H9 (cell line): ENCODE data around the gene LPCAT3. TPM values are rescaled to one million over a fixed set of nuclear protein-coding genes. Genes with fewer than 3 reads are reported as not detected.

Source experiments
- DNase-seq: peaks from one replicate; pipeline ENCODE4 v3.0.0-alpha.2; 2017
- H2AFZ ChIP-seq: one replicate; pipeline ENCODE4 v1.6.1; 2013; ENCODE audit warnings: mild to moderate bottlenecking, low read length, control low read depth, moderate library complexity
- H2AK5ac ChIP-seq: 2 replicates; pipeline ENCODE4 v1.6.1; 2013; ENCODE audit warnings: low read length, control low read depth, mixed read lengths; ENCODE audit not compliant: insufficient read length
- H2BK120ac ChIP-seq: one replicate; pipeline ENCODE4 v1.6.1; 2013; ENCODE audit warnings: low read depth, mild to moderate bottlenecking, low read length, control low read depth, inconsistent platforms; ENCODE audit not compliant: poor library complexity, severe bottlenecking
- H2BK12ac ChIP-seq: 2 replicates; pipeline ENCODE4 v1.6.1; 2013; ENCODE audit warnings: low read length, control low read depth, mixed read lengths, low read depth; ENCODE audit not compliant: insufficient read length
- H2BK15ac ChIP-seq: 2 replicates; pipeline ENCODE4 v1.6.1; 2013; ENCODE audit warnings: low read depth, low read length, control low read depth
- H2BK20ac ChIP-seq: one replicate; pipeline ENCODE4 v1.6.1; 2013; ENCODE audit warnings: low read depth, mild to moderate bottlenecking, low read length, control low read depth, inconsistent platforms; ENCODE audit not compliant: poor library complexity, severe bottlenecking
- H2BK5ac ChIP-seq: 2 replicates; pipeline ENCODE4 v1.6.1; 2013; ENCODE audit warnings: low read length, control low read depth, mixed read lengths; ENCODE audit not compliant: insufficient read length
- H3K14ac ChIP-seq: 2 replicates; pipeline ENCODE4 v1.6.1; 2013; ENCODE audit warnings: low read length, control low read depth; ENCODE audit not compliant: insufficient read depth
- H3K18ac ChIP-seq: 2 replicates; pipeline ENCODE4 v1.6.1; 2013; ENCODE audit warnings: low read depth, mild to moderate bottlenecking, mixed read lengths, low read length, control low read depth; ENCODE audit not compliant: insufficient read length
- H3K23ac ChIP-seq: 2 replicates; pipeline ENCODE4 v1.6.1; 2013; ENCODE audit warnings: low read length, control low read depth, mixed read lengths, low read depth; ENCODE audit not compliant: insufficient read length
- H3K23me2 ChIP-seq: 2 replicates; pipeline ENCODE4 v1.6.1; 2013; ENCODE audit warnings: low read depth, mild to moderate bottlenecking, mixed read lengths, low read length, control low read depth; ENCODE audit not compliant: insufficient read length, poor library complexity, severe bottlenecking
- H3K27ac ChIP-seq: 2 replicates; pipeline ENCODE4 v1.5.1; 2013; ENCODE audit warnings: low read length, control low read depth, mixed read lengths, low read depth; ENCODE audit not compliant: insufficient read length
- H3K27me3 ChIP-seq: 2 replicates; pipeline ENCODE4 v1.6.1; 2013; ENCODE audit warnings: low read length, control low read depth, inconsistent platforms; ENCODE audit not compliant: insufficient read depth
- H3K4ac ChIP-seq: 2 replicates; pipeline ENCODE4 v1.6.1; 2013; ENCODE audit warnings: low read depth, mild to moderate bottlenecking, control low read depth, inconsistent platforms, low read length, moderate library complexity
- H3K4me1 ChIP-seq: 2 replicates; pipeline ENCODE4 v1.6.1; 2013; ENCODE audit warnings: low read length, control low read depth, inconsistent platforms; ENCODE audit not compliant: insufficient read depth
- H3K4me2 ChIP-seq: 2 replicates; pipeline ENCODE4 v1.6.1; 2013; ENCODE audit warnings: low read length, control low read depth, mixed read lengths; ENCODE audit not compliant: insufficient read length, insufficient read depth
- H3K56ac ChIP-seq: 2 replicates; pipeline ENCODE4 v1.6.1; 2013; ENCODE audit warnings: low read depth, mild to moderate bottlenecking, mixed read lengths, low read length, control low read depth; ENCODE audit not compliant: insufficient read length
- H3K79me1 ChIP-seq: 2 replicates; pipeline ENCODE4 v1.6.1; 2013; ENCODE audit warnings: low read depth, mild to moderate bottlenecking, moderate library complexity, low read length, control low read depth, inconsistent platforms; ENCODE audit not compliant: insufficient read depth, poor library complexity, severe bottlenecking
- H3K79me2 ChIP-seq: 2 replicates; pipeline ENCODE4 v1.6.1; 2013; ENCODE audit warnings: low read length, control low read depth, inconsistent platforms; ENCODE audit not compliant: insufficient read depth
- H3K9ac ChIP-seq: 2 replicates; pipeline ENCODE4 v1.6.1; 2013; ENCODE audit warnings: low read length, control low read depth, mixed read lengths; ENCODE audit not compliant: insufficient read length; ENCODE audit errors: extremely low read depth
- H3K9me3 ChIP-seq: one replicate; pipeline ENCODE4 v1.6.1; 2013; ENCODE audit warnings: low read depth, low read length, inconsistent platforms; ENCODE audit not compliant: control insufficient read depth
- H3T11ph ChIP-seq: one replicate; pipeline ENCODE4 v1.6.1; 2013; ENCODE audit warnings: mild to moderate bottlenecking, low read length, control low read depth, inconsistent platforms
- H4K20me1 ChIP-seq: one replicate; pipeline ENCODE4 v1.6.1; 2013; ENCODE audit not compliant: control insufficient read depth, insufficient read length, insufficient read depth
- H4K5ac ChIP-seq: 2 replicates; pipeline ENCODE4 v1.6.1; 2013; ENCODE audit warnings: low read depth, mild to moderate bottlenecking, mixed read lengths, low read length, control low read depth; ENCODE audit not compliant: insufficient read length
- H4K8ac ChIP-seq: replicated peaks from 2 replicates; pipeline ENCODE4 v1.6.1; 2013; ENCODE audit warnings: low read length, control low read depth, mixed read lengths, low read depth; ENCODE audit not compliant: insufficient read length
- H4K91ac ChIP-seq: 2 replicates; pipeline ENCODE4 v1.6.1; 2013; ENCODE audit warnings: low read depth, mild to moderate bottlenecking, moderate library complexity, mixed read lengths, low read length, control low read depth; ENCODE audit not compliant: insufficient read length
- H3K27ac Mint-ChIP-seq, 3 experiments: 2 replicates in 2 of 3; 3 replicates in 1 of 3; pipeline ENCODE4 v1.8.0; 2020 to 2021; ENCODE audit warnings: mixed read lengths in 3 of 3, mild to moderate bottlenecking in 1 of 3, moderate library complexity in 1 of 3
- H3K27me3 Mint-ChIP-seq: 2 replicates; pipeline ENCODE4 v1.8.0; 2021; ENCODE audit warnings: low read depth, mild to moderate bottlenecking, moderate library complexity, mixed read lengths
- H3K36me3 Mint-ChIP-seq, 3 experiments: 2 replicates in 2 of 3; 3 replicates in 1 of 3; pipeline ENCODE4 v1.8.0; 2020 to 2021; ENCODE audit warnings: low read depth in 3 of 3, mixed read lengths in 3 of 3; ENCODE audit not compliant: insufficient read depth in 1 of 3
- H3K4me1 Mint-ChIP-seq, 2 experiments: 2 replicates each; pipeline ENCODE4 v1.8.0; 2020; ENCODE audit warnings: mixed read lengths in 2 of 2
- H3K4me3 Mint-ChIP-seq, 2 experiments: 2 replicates in 1 of 2; 3 replicates in 1 of 2; pipeline ENCODE4 v1.8.0; 2020 to 2021; ENCODE audit warnings: mild to moderate bottlenecking in 2 of 2, mixed read lengths in 2 of 2, moderate library complexity in 1 of 2
- H3K9me3 Mint-ChIP-seq, 2 experiments: 2 replicates in 1 of 2; 3 replicates in 1 of 2; pipeline ENCODE4 v1.8.0; 2020; ENCODE audit warnings: mild to moderate bottlenecking in 2 of 2, mixed read lengths in 2 of 2, moderate library complexity in 1 of 2
- CTCF ChIP-seq: fragments of 200-600 bp; sonication (generic); conservative IDR thresholded peaks from 3 replicates; pipeline ENCODE4 v1.8.0; 2021; ENCODE audit warnings: antibody characterized with exemption, mild to moderate bottlenecking
- WGBS: extraction: QIAGEN DNeasy Blood & Tissue Kit; methylation state at CpG from one replicate; pipeline ENCODE4 v1.1.7; 2013; ENCODE audit warnings: missing lambda C conversion rate, low lambda C conversion rate, mixed read lengths; ENCODE audit not compliant: insufficient read length; ENCODE audit errors: extremely low coverage; 5-methylcytosine and 5-hydroxymethylcytosine counted together
- total RNA-seq: library from RNA; stranded (reverse); gene quantifications from 2 replicates; pipeline ENCODE4 v1.2.1, GENCODE V29; 2021

The LPCAT3 gene
- total RNA-seq, 1 experiment from 2014 or later = 47.7 TPM

- no peak overlapping the region for H2AFZ ChIP-seq
- no peak overlapping the region for H3K9ac ChIP-seq
- no peak overlapping the region for H2BK120ac ChIP-seq
- H2BK20ac ChIP-seq = no peak overlapping the region
- H3K14ac ChIP-seq = no peak overlapping the region
- no peaks in the 10 kb centered on the region for H3K79me2 ChIP-seq
- peaks cover 1 to 28% (median 18%) of the 10 kb centered on the region in 3 experiments; a peak in 6 of 7 replicates for H3K36me3 Mint-ChIP-seq
- H2AK5ac ChIP-seq = no peak overlapping the region
- no peak overlapping the region for H2BK5ac ChIP-seq
- H3K4me3 Mint-ChIP-seq = no peak overlapping the region
- H4K91ac ChIP-seq = no peak overlapping the region
- H3K4me1 ChIP-seq = no peaks in the 10 kb centered on the region
- no peaks in the 10 kb centered on the region for H3K27me3 Mint-ChIP-seq
- no peak for TF ChIP-seq CTCF
- peak overlapping the region in 2 of 3 experiments; percentile 10 to 21; a peak in 3 of 7 replicates for H3K27ac Mint-ChIP-seq
- H2BK12ac ChIP-seq = no peak overlapping the region
- no peak overlapping the region for H4K8ac ChIP-seq
- H3K27me3 ChIP-seq = no peaks in the 10 kb centered on the region
- no peak overlapping the region for H3K4me2 ChIP-seq
- no peak for DNase-seq
- WGBS = no CpG with 5 or more reads among the region's 11 CpGs
- no peaks in the 10 kb centered on the region; a peak in 1 of 5 replicates for H3K9me3 Mint-ChIP-seq
- no peaks in the 10 kb centered on the region for H3K9me3 ChIP-seq
- no peaks in the 10 kb centered on the region for H4K20me1 ChIP-seq
- no peak overlapping the region for H3K56ac ChIP-seq
- no peaks in the 10 kb centered on the region for H3K79me1 ChIP-seq
- H3K23ac ChIP-seq = no peak overlapping the region
- H2BK15ac ChIP-seq = no peak overlapping the region
- no peak overlapping the region for H3K4ac ChIP-seq
- H4K5ac ChIP-seq = no peak overlapping the region
- H3K27ac ChIP-seq = no peak overlapping the region
- H3K18ac ChIP-seq = no peak overlapping the region
- H3K23me2 ChIP-seq = no peaks in the 10 kb centered on the region
- peaks cover 0 to 1% of the 10 kb centered on the region in 2 experiments; a peak in 2 of 4 replicates for H3K4me1 Mint-ChIP-seq
- H3T11ph ChIP-seq = no peak overlapping the region
Observed at GRCh38 chr12:6987956-6988553, 30.2 kb downstream of the LPCAT3 start.
